Activated CD4-positive, alpha-beta T cell treated with anti-CD3 and anti-CD28 coated beads, Interleukin-2, amount 50 U/mL, for 48 hours (primary cell): ENCODE results near the gene IL31RA.
"Not testable (repeated sequence)": the region's sequence is repeated elsewhere in the genome, so short reads cannot be mapped to it uniquely, and the experiment has no call there.

Experiments
- DNase-seq, 2 experiments: peaks; one replicate each; pipeline ENCODE4 v3.0.0-alpha.2; 2020

Gene IL31RA

DNA sequence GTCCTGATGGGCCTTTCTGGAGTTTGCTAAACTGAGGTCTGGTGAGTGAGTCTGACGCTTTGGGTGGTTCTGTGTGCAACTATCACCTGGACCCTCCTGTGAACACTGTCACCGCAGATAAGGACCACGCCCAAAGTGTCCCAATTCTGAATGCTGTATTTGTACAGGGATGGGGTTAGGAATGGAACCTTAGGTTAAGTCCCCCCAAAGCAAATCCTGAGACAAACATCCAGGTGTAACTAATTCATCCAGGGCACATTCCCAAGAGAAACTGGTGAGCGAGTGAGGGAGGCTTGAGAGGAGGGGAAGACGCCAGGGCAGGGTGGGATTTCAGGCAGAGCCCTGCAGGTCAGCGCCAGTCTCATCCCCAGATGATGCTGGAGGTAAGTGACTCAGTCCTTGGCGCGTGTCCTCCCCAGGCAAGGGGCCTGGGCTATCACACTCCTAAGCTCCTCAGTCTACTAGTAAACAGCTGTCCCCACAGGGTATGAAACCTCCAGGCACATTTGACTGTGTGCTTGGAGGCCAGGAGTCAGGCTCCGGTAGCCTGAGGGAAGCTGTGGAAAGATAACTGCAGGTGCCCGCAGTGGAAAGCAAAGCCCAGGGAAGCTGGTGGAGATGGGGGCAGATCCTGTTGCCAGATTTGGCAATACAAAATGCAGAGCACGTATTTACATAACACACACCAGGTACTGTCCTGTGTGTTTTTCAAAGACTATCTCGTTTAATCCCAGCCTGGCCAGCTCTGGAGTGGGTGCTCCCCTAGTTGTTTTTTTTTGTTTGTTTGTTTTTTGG, 76.9 kb downstream of the IL31RA start:
- no peak for DNase-seq

DNA sequence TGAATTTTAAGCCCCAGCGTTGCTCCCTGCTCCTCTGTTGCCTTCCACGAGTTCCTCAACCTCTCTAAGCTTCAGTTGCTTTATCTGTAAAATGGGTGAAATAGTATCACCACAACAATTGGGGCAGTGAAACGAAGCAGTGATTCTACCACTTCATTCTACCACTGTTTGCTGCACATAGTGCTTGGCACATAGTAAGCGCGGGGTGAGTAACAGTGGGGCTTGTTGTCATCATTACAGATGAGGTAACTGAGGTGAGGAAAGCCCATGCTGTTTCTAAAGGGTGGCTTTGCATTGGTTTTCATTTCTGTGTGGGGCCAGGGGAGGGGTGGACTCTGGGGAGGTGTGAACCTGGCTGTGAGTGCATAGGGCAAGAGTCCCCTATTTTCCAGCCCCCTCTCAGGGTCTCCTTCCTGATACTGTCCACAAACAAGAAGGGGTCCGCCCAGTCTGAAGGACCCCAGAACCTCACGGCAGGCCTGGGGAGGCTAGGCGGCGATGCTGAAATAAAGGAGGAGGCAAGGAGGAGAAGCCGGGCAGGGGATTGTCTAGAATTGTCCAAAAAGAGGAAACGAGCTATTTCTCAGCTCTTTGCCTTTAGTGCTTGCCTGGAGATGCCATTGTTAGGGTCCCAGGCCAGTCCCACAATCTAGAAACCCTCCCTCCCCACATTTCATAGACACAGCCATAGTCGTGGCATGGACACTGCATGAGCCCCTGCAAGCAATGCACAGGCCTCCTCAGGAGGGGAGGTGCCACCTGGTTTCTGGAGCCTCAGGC, 78.1 kb downstream of the IL31RA start:
- no peak for DNase-seq

DNA sequence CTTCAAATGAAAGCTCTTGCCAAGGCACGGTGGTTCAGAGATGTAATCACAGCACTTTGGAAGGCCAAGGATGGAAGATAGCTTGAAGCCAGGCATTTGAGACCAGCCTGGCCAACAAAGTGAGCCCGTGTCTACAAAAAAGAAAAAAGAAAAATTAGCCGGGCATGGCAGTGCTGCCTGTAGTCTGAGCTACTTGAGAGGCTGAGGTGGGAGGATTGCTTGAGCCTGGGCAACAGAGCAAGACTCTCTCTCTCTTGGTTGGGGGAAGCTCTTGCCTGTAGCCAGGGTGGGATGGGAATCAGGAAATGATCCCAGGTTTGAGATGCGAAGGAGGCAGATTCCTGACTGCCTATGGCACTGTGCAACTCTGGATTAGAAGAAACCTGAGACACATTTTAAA, 81.5 kb downstream of the IL31RA start:
- DNase-seq, result no peak

DNA sequence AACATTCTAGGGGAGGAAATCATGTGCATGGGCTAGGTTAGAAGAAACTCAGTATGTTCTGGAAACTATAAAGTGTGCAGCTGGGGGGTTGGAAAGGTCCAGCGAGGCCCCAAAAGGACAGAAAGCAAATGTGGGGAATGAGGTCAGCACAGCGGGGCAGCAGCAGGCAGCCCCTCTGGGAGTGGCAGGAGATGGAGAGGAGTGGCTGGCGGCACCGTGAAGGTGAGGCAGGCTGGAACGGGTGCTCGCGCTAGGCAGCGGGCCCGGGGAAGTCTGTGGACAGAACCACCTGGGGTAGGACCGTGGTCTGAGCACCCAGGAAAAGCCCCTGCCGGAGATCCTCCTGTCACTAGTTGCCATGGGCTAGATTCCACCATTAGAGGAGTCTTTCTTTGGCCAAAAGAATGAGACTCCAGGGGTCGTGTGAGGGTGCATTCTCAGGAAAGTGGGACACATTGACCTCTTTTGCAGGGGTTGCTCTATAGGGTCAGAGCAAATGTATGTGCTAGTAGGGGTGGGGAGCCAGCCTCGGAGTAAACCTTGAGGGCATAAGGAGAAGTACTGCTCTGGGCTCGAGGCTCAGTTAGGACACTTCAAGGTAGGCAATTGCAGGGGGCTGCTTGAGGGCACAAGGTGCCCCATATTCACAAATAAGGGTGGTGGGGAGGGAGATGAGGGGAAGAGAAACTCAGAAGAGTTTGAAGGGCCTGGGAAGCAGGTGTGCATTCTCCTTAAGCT, 82.4 kb downstream of the IL31RA start:
- no peak for DNase-seq

DNA sequence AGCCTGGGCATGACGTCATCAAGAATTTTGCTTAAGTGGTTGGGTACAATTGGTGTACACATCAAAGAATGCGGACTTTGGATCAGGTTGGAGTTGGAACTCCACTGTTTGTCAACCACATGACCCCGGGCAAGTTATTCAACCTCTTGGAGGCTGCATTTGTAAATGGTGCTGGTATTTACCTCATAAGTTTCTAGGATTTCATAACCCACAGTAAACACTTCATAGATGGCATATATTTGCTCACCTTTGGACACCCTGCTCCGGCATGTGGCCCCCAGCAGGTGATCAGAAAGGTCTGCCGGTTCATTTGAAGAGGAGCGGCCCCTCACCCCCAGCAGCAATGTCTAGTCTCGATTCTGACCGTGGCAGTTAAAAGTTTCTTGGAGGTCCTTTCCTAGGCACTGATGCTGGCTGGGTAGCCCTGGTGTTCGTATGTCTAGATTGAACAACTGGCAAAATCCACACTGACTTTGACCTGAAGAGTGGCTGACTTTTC, 83.0 kb downstream of the IL31RA start:
- DNase-seq, result no peak

DNA sequence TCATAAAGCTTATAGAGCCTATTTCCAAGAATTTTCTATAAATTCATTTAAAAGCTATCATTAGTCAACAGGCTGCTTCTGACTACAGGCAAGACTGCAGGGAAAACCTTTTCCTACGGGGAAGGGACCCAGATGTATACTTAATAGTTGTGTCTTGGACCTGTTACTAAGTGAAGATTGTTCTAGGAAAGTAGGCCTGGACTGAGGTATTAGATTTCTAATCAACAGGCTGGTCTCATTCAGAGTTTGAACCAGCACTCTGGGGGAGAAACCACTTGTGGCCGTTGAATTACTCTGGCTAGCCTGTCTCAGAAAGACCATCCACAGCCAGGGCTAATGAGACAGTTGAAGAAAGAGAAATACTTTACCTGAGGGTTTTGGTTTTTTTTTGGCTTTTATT, 83.6 kb downstream of the IL31RA start:
- no peak for DNase-seq

DNA sequence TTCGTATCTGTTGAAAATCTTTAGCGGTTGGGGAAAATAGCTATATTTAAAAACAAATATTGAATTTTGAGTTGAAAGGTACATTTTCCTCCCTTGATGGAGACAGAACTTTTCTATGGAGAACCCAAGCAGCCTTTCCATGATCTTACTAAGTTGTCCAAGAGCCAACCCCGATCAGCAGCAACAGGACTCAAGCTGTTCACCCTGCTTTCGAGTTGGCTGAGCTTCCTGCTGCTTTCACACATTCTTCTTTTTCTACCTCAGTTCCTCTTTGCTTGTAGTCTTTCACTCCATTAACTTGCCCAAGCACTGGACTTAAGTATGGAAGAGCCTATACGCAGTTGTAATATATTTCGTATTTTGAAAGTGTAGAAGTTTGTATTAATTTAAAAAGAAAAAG, 84.2 kb downstream of the IL31RA start:
- DNase-seq, result no peak

DNA sequence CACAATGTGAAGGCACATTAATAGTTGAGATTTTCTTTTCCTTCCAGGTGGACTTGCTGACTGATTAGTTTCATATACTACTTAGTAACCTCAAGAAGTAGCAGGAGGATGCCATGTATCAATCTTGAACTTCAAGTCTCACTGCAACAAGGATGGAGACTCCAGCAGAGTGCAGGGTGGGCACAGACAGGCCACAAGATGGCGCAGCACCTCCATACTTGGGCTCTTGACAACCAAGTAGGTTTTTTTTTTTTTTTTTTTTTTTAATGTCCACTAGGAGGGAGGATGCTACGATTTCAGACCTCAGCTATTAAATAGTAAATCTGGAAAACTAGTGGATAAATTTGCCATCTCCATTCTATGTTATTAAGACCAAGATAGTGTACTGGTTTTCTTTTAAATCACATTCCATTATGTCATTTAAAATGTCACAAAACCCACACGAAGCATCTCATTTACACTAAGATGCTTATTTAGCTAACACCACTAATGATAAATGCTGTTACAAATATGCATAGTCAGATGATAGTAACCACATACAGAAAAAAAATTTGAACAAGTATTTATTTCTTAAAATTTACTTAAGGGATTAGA, 85.0 kb downstream of the IL31RA start:
- DNase-seq, result peak; percentile 81 to 86

DNA sequence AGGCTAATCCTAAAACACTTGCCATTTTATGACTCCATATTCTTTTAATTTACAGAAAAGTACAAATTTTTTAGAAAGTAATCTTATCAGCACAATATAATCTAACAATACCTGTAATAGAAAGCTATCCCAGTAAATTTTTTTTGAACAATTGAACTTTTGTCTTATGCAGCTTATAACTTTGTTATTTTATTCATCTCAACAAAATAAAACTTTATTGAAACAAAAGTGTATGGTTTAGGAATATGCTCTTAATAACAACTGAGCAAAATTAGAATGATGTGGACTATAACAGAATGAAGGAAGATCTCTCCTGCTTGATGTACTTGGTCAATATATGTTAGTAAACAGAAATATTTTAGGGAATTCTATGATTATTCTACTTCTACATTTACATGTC, 86.4 kb downstream of the IL31RA start:
- DNase-seq, result not testable (repeated sequence)

DNA sequence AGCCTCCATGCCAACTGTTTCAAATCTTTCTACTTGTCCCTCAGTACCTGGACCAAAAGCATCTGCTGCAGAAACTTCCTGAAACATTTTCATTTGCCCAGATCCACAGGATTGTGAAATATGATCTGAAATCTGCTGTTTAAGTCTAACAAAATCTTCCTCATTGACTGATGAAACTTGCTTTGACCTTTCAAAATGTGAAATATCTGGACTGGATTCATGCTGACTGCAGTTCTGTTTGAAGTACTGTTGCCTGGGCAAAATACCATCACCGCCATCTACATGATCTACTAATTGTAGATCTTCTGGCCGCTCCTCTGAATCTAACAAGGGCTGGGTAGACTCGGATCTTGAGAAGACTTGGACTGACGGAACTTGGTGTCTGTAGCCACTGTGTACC, 90.0 kb downstream of the IL31RA start:
- not testable (repeated sequence) for DNase-seq

DNA sequence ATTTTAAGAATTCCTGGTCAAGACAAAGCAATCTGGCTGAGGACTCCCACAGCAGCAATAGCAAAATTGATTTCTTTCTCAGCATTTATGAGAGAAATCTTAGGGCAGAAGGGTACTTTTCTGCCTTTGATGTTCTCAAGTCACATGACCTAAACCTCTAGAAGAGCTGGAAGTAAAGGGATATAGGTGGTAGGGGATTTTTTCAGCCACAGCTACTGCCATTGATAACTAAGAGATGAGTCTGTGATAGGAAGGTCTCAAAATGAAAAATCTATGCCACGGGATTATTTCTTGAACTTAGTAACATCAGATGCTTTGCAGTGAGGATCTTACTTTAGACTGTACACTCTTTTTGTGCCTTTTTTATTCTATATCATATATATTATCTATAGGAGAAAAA, 108.1 kb downstream of the IL31RA start:
- no peak for DNase-seq

DNA sequence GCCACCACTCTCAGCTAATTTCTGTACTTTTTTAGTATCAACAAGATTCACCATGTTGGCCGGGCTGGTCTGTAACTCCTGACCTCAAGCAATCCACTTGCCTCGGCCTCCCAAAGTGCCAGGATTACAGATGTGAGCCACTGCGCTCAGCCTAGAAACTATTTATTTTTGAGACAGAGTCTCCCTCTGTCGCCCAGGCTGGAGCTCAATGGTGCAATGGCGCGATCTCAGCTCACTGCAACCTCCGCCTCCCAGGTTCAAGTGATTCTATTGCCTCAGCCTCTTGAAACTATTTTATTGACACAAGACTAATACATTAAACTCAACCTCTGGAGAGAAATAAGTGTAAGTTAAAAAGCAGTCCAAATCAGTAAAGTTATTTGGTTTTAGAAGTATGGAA, 109.6 kb downstream of the IL31RA start:
- DNase-seq, result no peak

DNA sequence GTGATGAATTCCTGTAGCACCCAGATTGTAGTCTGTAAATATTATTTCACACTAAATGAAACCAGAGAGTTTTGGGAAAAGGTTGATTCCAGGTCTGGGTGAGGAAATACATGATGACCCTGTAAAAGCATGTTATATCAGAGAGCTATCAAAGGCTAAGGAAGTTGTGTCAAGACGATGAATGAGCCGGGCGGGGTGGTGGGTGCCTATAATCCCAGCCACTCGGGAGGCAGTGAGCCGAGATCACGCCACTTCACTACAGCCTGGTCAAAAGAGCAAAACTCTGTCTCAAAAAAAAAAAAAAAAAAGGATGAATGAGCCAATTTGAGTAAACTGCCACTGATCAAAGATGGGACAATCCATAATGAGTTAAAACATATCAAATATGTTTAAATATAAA, 114.4 kb downstream of the IL31RA start:
- no peak for DNase-seq

DNA sequence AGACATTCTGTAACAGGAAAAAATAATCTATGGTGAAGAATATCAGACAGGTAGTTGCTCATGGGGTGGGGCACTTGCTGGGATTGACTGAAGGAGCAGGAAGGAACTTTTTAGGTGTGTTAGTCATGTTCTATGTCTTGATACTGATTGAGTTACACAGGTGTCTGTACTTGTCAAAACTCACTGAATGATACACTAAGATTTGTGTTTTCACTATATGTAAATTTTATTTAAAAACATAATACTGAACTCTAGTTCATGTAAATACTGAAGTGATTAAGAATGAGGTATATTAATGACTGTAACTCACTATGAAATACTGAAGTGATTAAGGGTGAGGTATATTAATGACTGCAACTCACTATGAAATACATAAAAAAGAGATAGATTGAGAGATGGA, 115.1 kb downstream of the IL31RA start:
- DNase-seq, result no peak

DNA sequence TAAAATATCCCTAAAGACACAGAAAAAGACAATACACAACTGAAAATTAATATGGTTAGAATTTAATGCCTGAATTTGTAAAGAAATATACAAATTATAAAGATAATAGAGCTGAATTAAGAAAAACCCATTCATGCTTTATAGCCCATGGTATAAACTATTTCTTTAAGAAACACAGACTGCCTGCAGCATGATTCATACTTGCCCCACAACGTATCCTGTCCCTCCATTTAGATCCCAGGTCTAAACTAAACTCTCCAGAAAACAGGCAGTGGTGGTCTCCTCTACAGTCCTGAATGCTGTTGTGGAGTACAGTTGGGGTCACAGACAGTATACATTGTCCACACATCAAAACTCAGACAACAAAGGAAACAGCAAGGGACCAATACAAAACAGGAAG, 118.8 kb downstream of the IL31RA start:
- no peak for DNase-seq
